HCT116 (cell line): Measurements from ENCODE around the gene AGBL1. TPM values are rescaled to one million over a fixed set of nuclear protein-coding genes. Genes with fewer than 3 reads are reported as not detected.

ENCODE experiments used
- ATAC-seq: fragments of 200-7000 bp; cut with Tn5 transposase; 2 replicates; pipeline ENCODE4 v1.9.1; 2020; ENCODE audit warnings: mild to moderate bottlenecking, moderate library complexity
- BruUV-seq: library from RNA; stranded (reverse); fragments of 400-500 nt; replicated peaks from 2 replicates; lab custom pipeline; 2021; lab: Mats Ljungman, UMichigan
- CTCF ChIA-PET: fragments of 300-600 bp; sonication (Branson Sonifier 250); formaldehyde crosslinking; loops from one replicate; lab custom pipeline; 2021; ENCODE audit warnings: antibody characterized with exemption; lab: Charles Lee
- POLR2A ChIA-PET: fragments of 300-600, 350-600 bp; sonication (Branson Sonifier 250); formaldehyde crosslinking; loops from one replicate; lab custom pipeline; 2021; ENCODE audit warnings: antibody characterized with exemption; lab: Charles Lee
- RAD21 ChIA-PET, 2 experiments: fragments of 300-600 bp; sonication (Branson Sonifier 250); formaldehyde crosslinking; loops; one replicate each; lab custom pipeline; 2023; ENCODE audit warnings: low total read pairs in 2 of 2; ENCODE audit not compliant: uncharacterized antibody in 2 of 2, unreplicated experiment in 2 of 2, low non-redundant PET in 1 of 2; lab: Charles Lee
- DNase-seq: peaks from one replicate; pipeline ENCODE4 v3.0.0-alpha.2; 2010; ENCODE audit warnings: low read depth, low spot score
- H2AFZ ChIP-seq: fragments of 200-600 bp; shearing (Covaris generic), sonication (generic); 2 replicates; pipeline ENCODE4 v1.6.1; 2017; ENCODE audit warnings: low read depth, mixed run types, mixed read lengths, antibody characterized with exemption, low read length; ENCODE audit not compliant: poor library complexity, severe bottlenecking
- H3K27ac ChIP-seq: 2 replicates; pipeline ENCODE4 v1.5.1; 2012; ENCODE audit warnings: low read depth, low read length
- H3K27me3 ChIP-seq: fragments of 200-600 bp; sonication (generic); 2 replicates; pipeline ENCODE4 v1.6.1; 2016; ENCODE audit warnings: mixed run types, low read length, mixed read lengths; ENCODE audit not compliant: insufficient read depth
- H3K36me3 ChIP-seq, 2 experiments: fragments of 200-500 bp in 1 of 2; fragments of 200-600 bp in 1 of 2; sonication (Bioruptor generic) in 1 of 2; sonication (generic) in 1 of 2; 2 replicates each; pipeline versions ENCODE4 v1.5.1 to v1.6.1; 2014 to 2016; ENCODE audit warnings: low read length in 2 of 2, inconsistent platforms in 1 of 2, mixed read lengths in 1 of 2, mixed run types in 1 of 2; ENCODE audit not compliant: insufficient read depth in 2 of 2, control insufficient read depth in 1 of 2
- H3K4me1 ChIP-seq, 2 experiments: fragments of 200-600 bp in 1 of 2; sonication (generic) in 1 of 2; 2 replicates each; pipeline versions ENCODE4 v1.5.1 to v1.6.1; 2012 to 2017; ENCODE audit warnings: low read length in 2 of 2, inconsistent platforms in 1 of 2, mild to moderate bottlenecking in 1 of 2, mixed read lengths in 1 of 2, mixed run types in 1 of 2, moderate library complexity in 1 of 2; ENCODE audit not compliant: insufficient read depth in 2 of 2, control insufficient read depth in 1 of 2
- H3K4me2 ChIP-seq: fragments of 200-600 bp; sonication (generic); 2 replicates; pipeline ENCODE4 v1.6.1; 2017; ENCODE audit warnings: mixed run types, low read length, mixed read lengths
- H3K4me3 ChIP-seq, 2 experiments: fragments of 200-600 bp in 1 of 2; sonication (generic) in 1 of 2; replicated peaks in 1 of 2; 2 replicates each; pipeline ENCODE4 v1.5.1; 2011 to 2016; ENCODE audit warnings: low read length in 2 of 2, control low read depth in 1 of 2, low read depth in 1 of 2, mild to moderate bottlenecking in 1 of 2, mixed read lengths in 1 of 2, mixed run types in 1 of 2
- H3K79me2 ChIP-seq: fragments of 200-600 bp; sonication (generic); 2 replicates; pipeline ENCODE4 v1.6.1; 2017; ENCODE audit warnings: mild to moderate bottlenecking, mixed run types, low read length, moderate library complexity, mixed read lengths; ENCODE audit not compliant: insufficient read depth
- H3K9ac ChIP-seq: fragments of 200-600 bp; sonication (generic); 2 replicates; pipeline ENCODE4 v1.6.1; 2016; ENCODE audit warnings: low read length, mixed read lengths
- H3K9me2 ChIP-seq: fragments of 200-600 bp; sonication (generic), shearing (Covaris generic); 2 replicates; pipeline ENCODE4 v1.6.1; 2017; ENCODE audit warnings: mixed run types, mild to moderate bottlenecking, moderate library complexity; ENCODE audit not compliant: insufficient read depth
- H3K9me3 ChIP-seq, 2 experiments: fragments of 200-500 bp in 1 of 2; fragments of 200-600 bp in 1 of 2; sonication (Bioruptor generic) in 1 of 2; sonication (generic) in 1 of 2; 2 replicates each; pipeline ENCODE4 v1.6.1; 2014 to 2017; ENCODE audit warnings: low read length in 2 of 2, mixed read lengths in 2 of 2, inconsistent platforms in 1 of 2, low read depth in 1 of 2, mild to moderate bottlenecking in 1 of 2, mixed run types in 1 of 2, moderate library complexity in 1 of 2; ENCODE audit not compliant: control insufficient read depth in 1 of 2, insufficient read depth in 1 of 2
- H4K20me1 ChIP-seq: fragments of 200-600 bp; sonication (generic), shearing (Covaris generic); 2 replicates; pipeline ENCODE4 v1.6.1; 2017; ENCODE audit warnings: mixed run types, mild to moderate bottlenecking, moderate library complexity; ENCODE audit not compliant: insufficient read depth
- EGR1 ChIP-seq: IDR thresholded peaks from 2 replicates; pipeline ENCODE4 v1.6.1; 2012; ENCODE audit warnings: low read depth
- ELF1 ChIP-seq: IDR thresholded peaks from 2 replicates; pipeline ENCODE4 v1.6.1; 2012; ENCODE audit warnings: low read depth, borderline replicate concordance
- EZH2phosphoT487 ChIP-seq: fragments of 200-600 bp; IDR thresholded peaks from 2 replicates; pipeline ENCODE4 v1.6.1; 2018; ENCODE audit warnings: antibody characterized with exemption, borderline replicate concordance
- JUND ChIP-seq: IDR thresholded peaks from 2 replicates; pipeline ENCODE4 v1.6.1; 2012
- POLR2A ChIP-seq: IDR thresholded peaks from 2 replicates; pipeline ENCODE4 v1.7.0; 2011; ENCODE audit warnings: borderline replicate concordance; ENCODE audit not compliant: insufficient read depth, insufficient read length; ENCODE audit errors: extremely low read depth
- POLR2AphosphoS5 ChIP-seq: IDR thresholded peaks from 2 replicates; pipeline ENCODE4 v1.6.1; 2011; ENCODE audit warnings: mild to moderate bottlenecking, low read depth, low read length, moderate library complexity
- REST ChIP-seq: IDR thresholded peaks from 2 replicates; pipeline ENCODE4 v1.6.1; 2012; ENCODE audit warnings: low read depth
- SP1 ChIP-seq: IDR thresholded peaks from 2 replicates; pipeline ENCODE4 v1.6.1; 2012; ENCODE audit warnings: low read depth
- SRF ChIP-seq: IDR thresholded peaks from 2 replicates; pipeline ENCODE4 v1.6.1; 2012; ENCODE audit warnings: low read depth
- TCF7L2 ChIP-seq: IDR thresholded peaks from 2 replicates; pipeline ENCODE4 v1.7.0; 2011; ENCODE audit warnings: borderline replicate concordance, inconsistent platforms; ENCODE audit not compliant: insufficient read depth, insufficient read length; ENCODE audit errors: extremely low read depth
- ZNF274 ChIP-seq: fragments of 200-500 bp; sonication (Bioruptor generic); IDR thresholded peaks from 2 replicates; pipeline ENCODE4 v1.6.1; 2014; ENCODE audit warnings: mild to moderate bottlenecking, low read depth, low read length, inconsistent platforms
- intact Hi-C: fragments of 100-400 bp; cut with micrococcal nuclease; formaldehyde crosslinking; loops from 2 replicates; pipeline ENCODE4 v1.10.0; 2022
- total RNA-seq: library from RNA; stranded (reverse); gene quantifications from one replicate; pipeline ENCODE4 v1.2.1, GENCODE V29; 2021; ENCODE audit not compliant: unreplicated experiment
- TF ChIP-seq, protein P1 (sequence below): IDR thresholded peaks from 2 replicates; pipeline ENCODE4 v1.6.1; 2012

Gene AGBL1
- total RNA-seq, 1 experiment from 2014 or later: not detected

- ATAC-seq (no peak), DNase-seq (no peak)
- Histone ChIP-seq H3K4me2 (no peak overlapping the region), H3K9me3 (peaks cover 9 to 14% of the 10 kb centered on the region in 2 experiments; a peak in 2 of 4 replicates), H3K27me3 (no peaks in the 10 kb centered on the region), H4K20me1 (no peaks in the 10 kb centered on the region), H3K9me2 (no peaks in the 10 kb centered on the region), H3K4me1 (no peaks in the 10 kb centered on the region), H3K4me3 (no peak overlapping the region), H3K9ac (no peak overlapping the region), H3K79me2 (no peaks in the 10 kb centered on the region), H2AFZ (no peak overlapping the region), H3K36me3 (no peaks in the 10 kb centered on the region), H3K27ac (no peak overlapping the region)
- intact Hi-C loops: no loop called here
- no peak for TF ChIP-seq EGR1
- TF ChIP-seq REST: no peak
- TF ChIP-seq ELF1: no peak
- TF ChIP-seq ZNF274: no peak
- no peak for TF ChIP-seq JUND
- no peak for TF ChIP-seq TCF7L2
- no peak for TF ChIP-seq SRF
- no peak for TF ChIP-seq EZH2phosphoT487
- no peak for TF ChIP-seq SP1
- TF ChIP-seq POLR2A: no peak
- no peak for TF ChIP-seq POLR2AphosphoS5
- TF ChIP-seq, protein P1, sequence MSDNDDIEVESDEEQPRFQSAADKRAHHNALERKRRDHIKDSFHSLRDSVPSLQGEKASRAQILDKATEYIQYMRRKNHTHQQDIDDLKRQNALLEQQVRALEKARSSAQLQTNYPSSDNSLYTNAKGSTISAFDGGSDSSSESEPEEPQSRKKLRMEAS: no peak
- RAD21 ChIA-PET: no interaction called here
- POLR2A ChIA-PET: no interaction called here
- no TSS peak for BruUV-seq
- CTCF ChIA-PET: no interaction called here
These were observed 530.4 kb downstream of the AGBL1 start for GRCh38 chr15:86610038-86610437.
